Tibial nerve (tissue), 4 donors: ENCODE results near the gene ALKBH1.

ENCODE experiments used
- EP300 ChIP-seq, 2 donors: sonication (generic); formaldehyde crosslinking; IDR thresholded peaks; one replicate each; pipeline ENCODE4 v1.6.1; 2017; ENCODE audit warnings: antibody characterized with exemption in 2 of 2, mild to moderate bottlenecking in 1 of 2
- POLR2A ChIP-seq, 2 donors: fragments of 450-650 bp; IDR thresholded peaks; one replicate each; pipeline ENCODE4 v1.6.1; 2017; ENCODE audit warnings: antibody characterized with exemption in 2 of 2, mild to moderate bottlenecking in 2 of 2, moderate library complexity in 2 of 2
- TF ChIP-seq, protein P1 (sequence below), 5 experiments: fragments of 200-600 bp in 3 of 5; fragments of 450-650 bp in 2 of 5; sonication (generic) in 3 of 5; IDR thresholded peaks; one replicate each; pipeline ENCODE4 v1.5.1; 2016 to 2019; ENCODE audit warnings: antibody characterized with exemption in 5 of 5, mild to moderate bottlenecking in 3 of 5, moderate library complexity in 2 of 5

DNA sequence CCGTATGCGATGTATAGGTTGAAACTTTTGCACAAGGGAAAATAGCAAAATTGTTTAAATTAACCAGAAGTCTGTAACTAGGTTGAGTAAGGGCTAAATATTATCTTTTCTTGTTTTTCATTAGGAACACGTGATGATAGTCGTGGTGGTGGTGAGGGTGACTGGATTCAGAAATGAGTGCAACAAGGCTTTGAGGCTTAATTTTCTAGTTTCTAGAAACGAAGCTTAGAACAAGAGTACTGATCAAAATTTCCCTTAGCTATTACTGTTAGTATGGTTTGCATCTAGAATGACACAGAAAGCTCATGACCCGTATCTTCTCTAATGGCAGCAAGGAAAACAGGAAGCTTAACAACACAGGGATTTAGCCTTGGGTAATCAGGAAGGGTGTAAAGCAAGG is 7.1 kb upstream of the ALKBH1 start:
- no peak for TF ChIP-seq POLR2A (IDR thresholded peaks at IDR 0.05)
- TF ChIP-seq, protein P1, sequence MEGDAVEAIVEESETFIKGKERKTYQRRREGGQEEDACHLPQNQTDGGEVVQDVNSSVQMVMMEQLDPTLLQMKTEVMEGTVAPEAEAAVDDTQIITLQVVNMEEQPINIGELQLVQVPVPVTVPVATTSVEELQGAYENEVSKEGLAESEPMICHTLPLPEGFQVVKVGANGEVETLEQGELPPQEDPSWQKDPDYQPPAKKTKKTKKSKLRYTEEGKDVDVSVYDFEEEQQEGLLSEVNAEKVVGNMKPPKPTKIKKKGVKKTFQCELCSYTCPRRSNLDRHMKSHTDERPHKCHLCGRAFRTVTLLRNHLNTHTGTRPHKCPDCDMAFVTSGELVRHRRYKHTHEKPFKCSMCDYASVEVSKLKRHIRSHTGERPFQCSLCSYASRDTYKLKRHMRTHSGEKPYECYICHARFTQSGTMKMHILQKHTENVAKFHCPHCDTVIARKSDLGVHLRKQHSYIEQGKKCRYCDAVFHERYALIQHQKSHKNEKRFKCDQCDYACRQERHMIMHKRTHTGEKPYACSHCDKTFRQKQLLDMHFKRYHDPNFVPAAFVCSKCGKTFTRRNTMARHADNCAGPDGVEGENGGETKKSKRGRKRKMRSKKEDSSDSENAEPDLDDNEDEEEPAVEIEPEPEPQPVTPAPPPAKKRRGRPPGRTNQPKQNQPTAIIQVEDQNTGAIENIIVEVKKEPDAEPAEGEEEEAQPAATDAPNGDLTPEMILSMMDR (IDR thresholded peaks at IDR 0.05): no peak
- TF ChIP-seq EP300 (IDR thresholded peaks at IDR 0.05): no peak
